ENCODE data around the gene ZNF627.

GRCh38 chr19:11641244-11641643 is 44.0 kb downstream of the ZNF627 start:
- TF ChIP-seq EZH2 (IDR thresholded peaks at IDR 0.05; ENCODE audit: borderline replicate concordance, low read depth, low read length, severe bottlenecking) (no peak), CTCF (IDR thresholded peaks at IDR 0.05; ENCODE audit: borderline replicate concordance, extremely low read depth, low read length, poor library complexity, severe bottlenecking) (no peak)

Data from DND-41 (cell line).